ENCODE results near the gene PNPLA2.

PNPLA2 gene

GRCh38 chr11:862696-863022 is 43.9 kb downstream of the PNPLA2 start:
- no peak for DNase-seq

- DNase-seq: no peak
These were observed 44.6 kb downstream of the PNPLA2 start for GRCh38 chr11:863023-863909.

- DNase-seq: no peak
These were observed 45.5 kb downstream of the PNPLA2 start for GRCh38 chr11:863910-864827.

- DNase-seq: no peak
These were observed 46.2 kb downstream of the PNPLA2 start for GRCh38 chr11:864898-865297.

GRCh38 chr11:865462-866430 is 47.0 kb downstream of the PNPLA2 start:
- no peak for DNase-seq

- no peak for DNase-seq
These were observed 47.8 kb downstream of the PNPLA2 start for GRCh38 chr11:866481-866880.

GRCh38 chr11:867856-868358 is 49.2 kb downstream of the PNPLA2 start:
- no peak for DNase-seq

- no peak for DNase-seq
These were observed 49.7 kb downstream of the PNPLA2 start for GRCh38 chr11:868394-868793.

- no peak for DNase-seq
These were observed 50.1 kb downstream of the PNPLA2 start for GRCh38 chr11:868802-869201.

GRCh38 chr11:869399-870126 is 50.8 kb downstream of the PNPLA2 start:
- DNase-seq: no peak

- DNase-seq: no peak
These were observed 51.4 kb downstream of the PNPLA2 start for GRCh38 chr11:870127-870413.

GRCh38 chr11:870418-870817 is 51.7 kb downstream of the PNPLA2 start:
- no peak for DNase-seq

GRCh38 chr11:871472-871871 is 52.8 kb downstream of the PNPLA2 start:
- DNase-seq: no peak

GRCh38 chr11:872799-873198 is 54.1 kb downstream of the PNPLA2 start:
- no peak for DNase-seq

GRCh38 chr11:873706-874105 is 55.0 kb downstream of the PNPLA2 start:
- no peak for DNase-seq
